ENCODE measurements around the gene KAT6B.

Gene KAT6B

DNA sequence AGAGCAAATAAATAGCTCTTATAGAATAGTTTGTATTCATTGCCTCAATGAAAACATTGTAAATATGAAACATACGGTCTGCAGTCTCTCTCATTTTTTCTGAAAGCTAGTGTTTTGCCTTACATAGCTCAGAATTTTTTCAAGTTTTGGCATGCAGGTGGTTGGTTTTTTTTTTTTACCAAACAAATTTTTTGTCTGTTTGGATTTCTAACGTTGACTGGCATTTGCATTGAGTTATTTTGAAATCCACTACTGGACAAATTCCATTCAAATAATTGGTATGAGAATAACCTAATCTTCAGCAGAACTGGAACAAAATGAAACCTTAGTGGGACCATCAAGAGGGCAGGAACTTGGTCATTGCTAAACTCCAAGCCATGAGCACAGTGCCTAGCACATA, 177.5 kb downstream of the KAT6B start:
- TF ChIP-seq, protein P1, sequence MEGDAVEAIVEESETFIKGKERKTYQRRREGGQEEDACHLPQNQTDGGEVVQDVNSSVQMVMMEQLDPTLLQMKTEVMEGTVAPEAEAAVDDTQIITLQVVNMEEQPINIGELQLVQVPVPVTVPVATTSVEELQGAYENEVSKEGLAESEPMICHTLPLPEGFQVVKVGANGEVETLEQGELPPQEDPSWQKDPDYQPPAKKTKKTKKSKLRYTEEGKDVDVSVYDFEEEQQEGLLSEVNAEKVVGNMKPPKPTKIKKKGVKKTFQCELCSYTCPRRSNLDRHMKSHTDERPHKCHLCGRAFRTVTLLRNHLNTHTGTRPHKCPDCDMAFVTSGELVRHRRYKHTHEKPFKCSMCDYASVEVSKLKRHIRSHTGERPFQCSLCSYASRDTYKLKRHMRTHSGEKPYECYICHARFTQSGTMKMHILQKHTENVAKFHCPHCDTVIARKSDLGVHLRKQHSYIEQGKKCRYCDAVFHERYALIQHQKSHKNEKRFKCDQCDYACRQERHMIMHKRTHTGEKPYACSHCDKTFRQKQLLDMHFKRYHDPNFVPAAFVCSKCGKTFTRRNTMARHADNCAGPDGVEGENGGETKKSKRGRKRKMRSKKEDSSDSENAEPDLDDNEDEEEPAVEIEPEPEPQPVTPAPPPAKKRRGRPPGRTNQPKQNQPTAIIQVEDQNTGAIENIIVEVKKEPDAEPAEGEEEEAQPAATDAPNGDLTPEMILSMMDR (IDR thresholded peaks at IDR 0.05; ENCODE audit: extremely low read depth, insufficient read depth, missing control alignments), result no peak
- in situ Hi-C loops (cut with MboI; ENCODE audit: low pct_unique_long_range_greater_than_20kb, low sequenced_read_pairs, unreplicated experiment), result loop anchor here (25.0 kb wide), 1 partner anchor 267 kb away; no protein-coding TSS in a partner anchor
- DNase-seq (ENCODE audit: low spot score), result no peak

DNA sequence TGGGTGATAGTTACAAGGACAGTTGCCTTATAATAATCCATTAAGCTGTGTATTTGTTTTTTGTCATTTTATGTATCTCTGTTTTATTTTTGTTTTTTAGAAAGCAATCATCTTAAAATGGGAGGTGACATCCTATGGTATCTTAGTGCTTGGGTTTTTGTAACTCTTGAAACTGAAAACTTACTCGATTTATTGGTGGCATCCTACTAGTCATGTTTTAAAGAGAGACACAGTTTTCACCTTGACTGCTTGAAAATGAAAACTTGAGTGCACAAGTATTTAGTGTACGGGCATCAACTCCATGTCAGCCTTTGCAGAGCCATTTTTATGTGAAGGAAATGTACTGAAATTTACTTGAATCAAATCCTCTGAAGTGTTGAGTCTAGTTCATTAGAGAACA, 181.2 kb downstream of the KAT6B start:
- in situ Hi-C loops (cut with MboI; ENCODE audit: low pct_unique_long_range_greater_than_20kb, low sequenced_read_pairs, unreplicated experiment), result loop anchor here (25.0 kb wide), 1 partner anchor 270 kb away; no protein-coding TSS in a partner anchor
- DNase-seq (ENCODE audit: low spot score), result no peak
- TF ChIP-seq, protein P1 (IDR thresholded peaks at IDR 0.05; ENCODE audit: extremely low read depth, insufficient read depth, missing control alignments), result no peak

DNA sequence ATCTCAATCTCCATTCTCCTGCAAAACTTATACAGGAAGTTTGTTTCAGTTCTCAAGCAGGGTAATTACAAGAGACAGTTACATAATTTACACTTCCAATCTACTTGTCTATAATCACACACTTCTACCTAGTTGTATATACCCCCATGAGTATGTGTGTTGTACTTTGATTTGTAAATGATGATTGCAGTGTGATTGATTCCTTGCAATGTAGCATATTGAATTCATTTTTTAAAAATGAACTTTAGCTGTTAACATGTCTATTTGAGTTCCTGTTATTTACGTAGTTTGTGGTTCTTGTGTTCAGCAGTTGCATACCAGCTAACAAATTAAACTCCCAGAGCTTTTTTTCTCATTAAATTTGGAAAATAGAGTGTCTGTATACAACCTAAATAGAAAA, 182.6 kb downstream of the KAT6B start:
- DNase-seq (ENCODE audit: low spot score), result no peak
- in situ Hi-C loops (cut with MboI; ENCODE audit: low pct_unique_long_range_greater_than_20kb, low sequenced_read_pairs, unreplicated experiment), result loop anchor here (25.0 kb wide), 1 partner anchor 272 kb away; no protein-coding TSS in a partner anchor
- TF ChIP-seq, protein P1 (IDR thresholded peaks at IDR 0.05; ENCODE audit: extremely low read depth, insufficient read depth, missing control alignments), result no peak

- TF ChIP-seq, protein P1 (IDR thresholded peaks at IDR 0.05; ENCODE audit: extremely low read depth, insufficient read depth, missing control alignments), result no peak
- in situ Hi-C loops (cut with MboI; ENCODE audit: low pct_unique_long_range_greater_than_20kb, low sequenced_read_pairs, unreplicated experiment), result loop anchor here (25.0 kb wide), 1 partner anchor 272 kb away; no protein-coding TSS in a partner anchor
- DNase-seq (ENCODE audit: low spot score), result no peak
These were observed 183.0 kb downstream of the KAT6B start for GRCh38 chr10:75009426-75009825.

DNA sequence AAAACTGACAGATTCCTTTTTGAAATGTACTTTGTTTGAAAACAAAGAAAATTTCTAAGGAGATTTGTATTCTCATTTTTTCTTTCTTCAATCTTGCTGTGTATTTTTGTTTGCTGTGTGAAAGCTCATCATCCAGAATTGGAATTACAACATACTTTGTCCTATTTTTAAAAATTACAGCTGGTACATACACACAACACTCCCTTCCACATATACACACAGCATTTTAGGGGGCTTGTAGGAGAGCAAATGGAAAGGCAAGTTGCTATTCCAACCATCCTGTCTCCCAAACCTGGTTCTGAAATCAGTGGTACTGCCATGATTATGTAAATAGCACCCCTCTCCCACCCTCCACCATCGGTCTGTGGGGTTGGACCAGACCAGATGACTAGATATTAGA, 184.0 kb downstream of the KAT6B start:
- in situ Hi-C loops (cut with MboI; ENCODE audit: low pct_unique_long_range_greater_than_20kb, low sequenced_read_pairs, unreplicated experiment), result loop anchor here (25.0 kb wide), 1 partner anchor 273 kb away; no protein-coding TSS in a partner anchor
- no peak for DNase-seq (ENCODE audit: low spot score)
- TF ChIP-seq, protein P1 (IDR thresholded peaks at IDR 0.05; ENCODE audit: extremely low read depth, insufficient read depth, missing control alignments), result no peak

GRCh38 chr10:75011221-75011620, 184.8 kb downstream of the KAT6B start:
- TF ChIP-seq, protein P1 (IDR thresholded peaks at IDR 0.05; ENCODE audit: extremely low read depth, insufficient read depth, missing control alignments), result no peak
- in situ Hi-C loops (cut with MboI; ENCODE audit: low pct_unique_long_range_greater_than_20kb, low sequenced_read_pairs, unreplicated experiment), result loop anchor here (25.0 kb wide), 1 partner anchor 274 kb away; no protein-coding TSS in a partner anchor
- DNase-seq (ENCODE audit: low spot score), result no peak
